ENCODE data around the gene CYBA.
"Not testable (repeated sequence)": the region's sequence is repeated elsewhere in the genome, so short reads cannot be mapped to it uniquely, and the experiment has no call there.

DNA sequence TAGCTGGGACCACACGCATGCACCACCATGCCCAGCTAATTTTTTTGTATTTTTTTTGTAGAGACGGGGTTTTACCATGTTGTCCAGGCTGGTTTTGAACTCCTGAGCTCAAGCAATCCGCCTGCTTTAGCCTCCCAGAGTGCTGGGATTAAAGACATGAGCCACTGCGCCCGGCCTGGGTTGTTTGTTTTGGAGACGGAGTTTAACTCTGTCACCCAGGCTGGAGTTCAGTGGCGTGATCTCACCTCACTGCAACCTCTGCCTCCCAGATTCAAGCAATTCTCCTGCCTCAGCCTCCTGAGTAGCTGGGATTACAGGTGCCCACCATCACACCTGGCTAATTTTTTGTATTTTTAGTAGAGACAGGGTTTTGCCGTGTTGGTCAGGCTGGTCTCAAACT, 41.4 kb downstream of the CYBA start:
- TF ChIP-seq, protein P1, sequence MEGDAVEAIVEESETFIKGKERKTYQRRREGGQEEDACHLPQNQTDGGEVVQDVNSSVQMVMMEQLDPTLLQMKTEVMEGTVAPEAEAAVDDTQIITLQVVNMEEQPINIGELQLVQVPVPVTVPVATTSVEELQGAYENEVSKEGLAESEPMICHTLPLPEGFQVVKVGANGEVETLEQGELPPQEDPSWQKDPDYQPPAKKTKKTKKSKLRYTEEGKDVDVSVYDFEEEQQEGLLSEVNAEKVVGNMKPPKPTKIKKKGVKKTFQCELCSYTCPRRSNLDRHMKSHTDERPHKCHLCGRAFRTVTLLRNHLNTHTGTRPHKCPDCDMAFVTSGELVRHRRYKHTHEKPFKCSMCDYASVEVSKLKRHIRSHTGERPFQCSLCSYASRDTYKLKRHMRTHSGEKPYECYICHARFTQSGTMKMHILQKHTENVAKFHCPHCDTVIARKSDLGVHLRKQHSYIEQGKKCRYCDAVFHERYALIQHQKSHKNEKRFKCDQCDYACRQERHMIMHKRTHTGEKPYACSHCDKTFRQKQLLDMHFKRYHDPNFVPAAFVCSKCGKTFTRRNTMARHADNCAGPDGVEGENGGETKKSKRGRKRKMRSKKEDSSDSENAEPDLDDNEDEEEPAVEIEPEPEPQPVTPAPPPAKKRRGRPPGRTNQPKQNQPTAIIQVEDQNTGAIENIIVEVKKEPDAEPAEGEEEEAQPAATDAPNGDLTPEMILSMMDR (IDR thresholded peaks at IDR 0.05), result not testable (repeated sequence)
- not testable (repeated sequence) for TF ChIP-seq CHD2 (IDR thresholded peaks at IDR 0.05; ENCODE audit: low read length, partially characterized antibody); CHD4 (IDR thresholded peaks at IDR 0.05; ENCODE audit: borderline replicate concordance); RAD21 (conservative IDR thresholded peaks at IDR 0.05 in 1 of 2, IDR thresholded peaks at IDR 0.05 in 1 of 2); MAFK (IDR thresholded peaks at IDR 0.05; ENCODE audit: partially characterized antibody)
- TF ChIP-seq, protein P2, sequence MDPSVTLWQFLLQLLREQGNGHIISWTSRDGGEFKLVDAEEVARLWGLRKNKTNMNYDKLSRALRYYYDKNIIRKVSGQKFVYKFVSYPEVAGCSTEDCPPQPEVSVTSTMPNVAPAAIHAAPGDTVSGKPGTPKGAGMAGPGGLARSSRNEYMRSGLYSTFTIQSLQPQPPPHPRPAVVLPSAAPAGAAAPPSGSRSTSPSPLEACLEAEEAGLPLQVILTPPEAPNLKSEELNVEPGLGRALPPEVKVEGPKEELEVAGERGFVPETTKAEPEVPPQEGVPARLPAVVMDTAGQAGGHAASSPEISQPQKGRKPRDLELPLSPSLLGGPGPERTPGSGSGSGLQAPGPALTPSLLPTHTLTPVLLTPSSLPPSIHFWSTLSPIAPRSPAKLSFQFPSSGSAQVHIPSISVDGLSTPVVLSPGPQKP (IDR thresholded peaks at IDR 0.05; ENCODE audit: low read depth, low read length), result not testable (repeated sequence)
